ENCODE data around the gene PARP16.
"Not testable (repeated sequence)": the region's sequence is repeated elsewhere in the genome, so short reads cannot be mapped to it uniquely, and the experiment has no call there.

Gene PARP16

GRCh38 chr15:65231306-65231705 is 55.4 kb downstream of the PARP16 start:
- no peak for DNase-seq

DNA sequence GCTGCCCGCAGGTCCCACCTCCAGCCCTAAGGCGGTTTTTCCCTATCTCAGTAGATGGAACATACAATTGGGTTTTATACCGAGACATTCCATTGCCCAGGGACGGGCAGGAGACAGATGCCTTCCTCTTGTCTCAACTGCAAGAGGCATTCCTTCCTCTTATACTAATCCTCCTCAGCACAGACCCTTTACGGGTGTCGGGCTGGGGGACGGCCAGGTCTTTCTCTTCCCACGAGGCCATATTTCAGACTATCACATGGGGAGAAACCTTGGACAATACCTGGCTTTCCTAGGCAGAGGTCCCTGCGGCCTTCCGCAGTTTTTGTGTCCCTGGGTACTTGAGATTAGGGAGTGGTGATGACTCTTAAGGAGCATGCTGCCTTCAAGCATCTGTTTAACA is 59.8 kb downstream of the PARP16 start:
- not testable (repeated sequence) for DNase-seq

GRCh38 chr15:65226221-65226620 is 60.5 kb downstream of the PARP16 start:
- no peak for DNase-seq

DNA sequence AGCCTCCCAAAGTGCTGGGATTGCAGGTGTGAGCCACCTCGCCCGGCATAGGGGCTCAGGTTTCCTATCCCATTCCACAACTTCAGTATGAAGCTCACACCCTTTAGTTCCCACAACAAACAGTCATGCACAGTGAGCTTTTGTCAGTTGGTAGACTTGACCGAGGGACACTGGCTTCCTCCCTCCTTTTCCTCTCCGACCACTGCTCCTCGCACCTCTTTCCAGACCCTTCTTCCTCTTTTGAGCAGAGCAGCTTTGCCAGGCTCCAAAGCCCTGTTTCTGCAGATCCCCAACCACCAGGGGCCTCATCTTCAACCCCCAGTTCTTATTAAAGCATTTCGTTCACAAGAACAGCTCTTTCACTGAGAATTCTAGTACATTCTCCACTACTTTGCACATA is 62.7 kb downstream of the PARP16 start:
- DNase-seq = no peak

DNA sequence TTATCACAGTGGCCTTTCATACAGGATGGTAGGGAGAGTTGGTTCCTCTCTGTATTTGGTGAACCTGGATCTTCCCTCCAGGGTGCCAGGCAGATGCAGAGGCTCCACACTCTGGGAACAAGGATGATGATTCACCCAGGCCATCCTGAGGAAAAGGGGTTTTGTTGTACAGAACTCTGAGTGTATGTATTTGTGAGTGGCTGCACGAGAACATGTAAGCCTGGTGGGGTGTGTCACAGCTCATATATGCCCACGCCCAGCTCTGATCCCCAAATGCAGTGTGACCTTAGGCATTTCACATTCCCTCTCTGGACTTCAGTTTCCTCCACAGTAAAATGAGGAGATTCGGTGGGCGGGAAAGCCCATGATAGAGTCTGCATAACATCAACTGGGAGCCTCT is 63.8 kb downstream of the PARP16 start:
- DNase-seq = no peak

DNA sequence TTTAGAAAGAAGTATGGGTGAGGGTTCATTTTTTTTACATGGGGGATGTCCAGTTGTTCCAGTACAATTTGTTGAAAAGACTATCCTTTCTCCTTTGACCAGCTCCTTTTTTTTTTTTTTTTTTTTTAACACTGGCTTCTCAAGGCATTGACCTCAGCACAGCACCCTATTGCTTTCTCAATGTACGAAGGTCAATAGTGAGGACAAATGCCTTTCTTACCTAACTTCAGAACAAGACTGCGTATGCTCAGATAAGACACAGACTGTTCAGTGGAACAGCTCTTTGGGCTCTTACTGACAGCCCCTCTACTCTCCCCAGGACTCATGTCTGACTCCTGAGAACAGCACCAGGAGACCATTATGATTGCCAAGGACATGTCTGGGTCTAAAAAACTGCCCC is 65.0 kb downstream of the PARP16 start:
- DNase-seq = no peak

DNA sequence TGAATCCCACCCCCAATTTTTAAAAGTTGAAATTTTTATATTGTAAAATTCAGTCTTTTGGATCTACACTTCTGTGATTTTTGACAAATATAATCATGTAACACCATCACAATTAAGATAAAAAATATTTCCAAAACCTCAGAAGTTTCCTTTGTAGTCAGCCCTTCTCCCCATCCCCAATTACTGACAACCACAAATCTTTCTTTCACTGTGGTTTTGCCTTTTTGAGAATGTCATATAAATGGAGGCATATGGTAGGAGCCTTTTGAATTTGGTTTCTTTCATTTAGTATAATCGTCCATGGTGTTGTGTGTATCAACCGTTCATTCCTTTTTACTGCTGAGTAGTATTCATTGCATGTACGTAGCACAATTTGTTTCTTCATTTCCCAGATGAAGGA is 67.5 kb downstream of the PARP16 start:
- DNase-seq = no peak

- no peak for DNase-seq
Measured at GRCh38 chr15:65217526-65218482, 68.9 kb downstream of the PARP16 start.

- DNase-seq = no peak
Measured at GRCh38 chr15:65215496-65215895, 71.2 kb downstream of the PARP16 start.

GRCh38 chr15:65214010-65214409 is 72.7 kb downstream of the PARP16 start:
- no peak for DNase-seq

DNA sequence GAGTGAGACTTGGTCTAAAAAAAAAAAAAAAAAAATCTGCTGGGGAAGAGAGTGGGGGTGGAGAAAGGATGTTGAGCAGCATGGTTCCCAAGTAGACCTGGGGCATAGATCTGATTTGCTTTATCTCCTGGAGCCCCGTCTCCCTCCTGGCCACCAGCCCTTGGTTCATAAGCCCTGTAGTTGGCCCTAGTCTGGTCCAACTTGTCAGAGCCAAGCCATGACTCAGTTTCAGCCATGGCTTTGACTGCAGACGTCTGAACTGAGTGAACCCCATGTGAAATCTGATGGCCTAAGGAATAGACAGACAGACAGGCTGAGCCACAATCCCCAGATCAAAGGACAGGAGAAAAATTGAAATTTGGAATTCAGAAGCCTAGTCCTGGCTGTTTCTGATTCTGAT is 73.4 kb downstream of the PARP16 start:
- DNase-seq = no peak

DNA sequence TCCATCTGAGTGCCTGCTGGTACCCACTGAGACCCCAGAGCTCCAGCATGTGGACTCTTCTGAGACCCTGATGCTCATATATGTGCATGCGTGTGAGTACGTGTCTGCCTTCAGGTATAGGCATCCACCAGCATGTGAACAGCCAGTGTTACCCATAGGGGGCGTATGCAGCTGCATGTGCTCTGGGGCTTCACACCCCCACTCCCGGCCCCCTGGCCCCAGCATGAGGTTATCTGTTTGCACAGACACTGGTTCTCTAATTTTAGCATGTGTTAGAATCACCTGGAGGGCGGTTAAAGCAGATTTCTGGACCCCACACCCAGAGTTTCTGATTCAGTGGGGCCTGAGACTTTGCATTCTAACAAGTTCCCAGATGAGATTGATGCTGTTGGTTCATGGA is 74.6 kb downstream of the PARP16 start:
- DNase-seq = no peak

DNA sequence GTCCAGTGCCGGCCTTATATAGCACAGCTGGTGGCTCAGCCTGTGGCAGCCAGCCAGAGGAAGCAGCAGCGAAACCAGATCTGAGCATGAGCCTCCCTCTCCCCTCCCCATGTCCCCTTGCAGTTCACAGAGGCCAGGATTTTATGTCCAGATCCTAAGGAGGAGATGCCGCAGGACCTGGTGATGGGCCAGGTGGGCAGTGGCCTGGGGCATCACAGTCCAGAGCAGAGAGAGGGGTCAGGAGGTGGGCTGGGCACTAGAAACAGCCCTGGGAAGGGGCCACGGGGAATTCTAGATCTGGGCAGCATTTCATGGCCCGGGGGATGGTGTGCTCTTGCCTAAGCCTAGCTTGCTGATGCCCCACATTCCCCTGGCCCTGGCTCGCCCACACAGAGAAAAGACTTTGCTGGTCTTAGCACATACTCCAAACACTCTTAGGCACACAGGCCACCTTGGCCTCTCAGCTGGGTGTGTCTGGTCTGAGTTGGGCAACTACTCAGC is 75.2 kb downstream of the PARP16 start:
- DNase-seq = no peak

GRCh38 chr15:65210770-65211481 is 75.8 kb downstream of the PARP16 start, which contains the start of gene CILP:
CILP (minus strand) TSS chr15:65211473; CDS start chr15:65209755, 1,718 bp downstream.
- DNase-seq = no peak

GRCh38 chr15:65209701-65210643 is 76.7 kb downstream of the PARP16 start:
- DNase-seq = no peak

GRCh38 chr15:65208647-65209046 is 78.0 kb downstream of the PARP16 start:
- no peak for DNase-seq

All from NCI-H510A treated with DMSO at 0.1 percent for 48 hours (cell line).